Ishikawa (cell line): ENCODE data around the gene SLC16A8.

ENCODE experiments used
- CEBPB ChIP-seq: IDR thresholded peaks from 2 replicates; pipeline ENCODE4 v1.6.1; 2012
- CREB1 ChIP-seq: IDR thresholded peaks from 2 replicates; pipeline ENCODE4 v1.6.1; 2012; ENCODE audit warnings: low read depth
- EGR1 ChIP-seq: IDR thresholded peaks from 2 replicates; pipeline ENCODE4 v1.6.1; 2012
- EP300 ChIP-seq: IDR thresholded peaks from 2 replicates; pipeline ENCODE4 v1.6.1; 2012; ENCODE audit warnings: borderline replicate concordance
- FOXM1 ChIP-seq: IDR thresholded peaks from 2 replicates; pipeline ENCODE4 v1.6.1; 2012; ENCODE audit warnings: low read depth, borderline replicate concordance
- NFIC ChIP-seq: IDR thresholded peaks from 2 replicates; pipeline ENCODE4 v1.6.1; 2012
- RAD21 ChIP-seq: IDR thresholded peaks from 2 replicates; pipeline ENCODE4 v1.6.1; 2012; ENCODE audit warnings: low read depth
- TAF1 ChIP-seq: IDR thresholded peaks from 2 replicates; pipeline ENCODE4 v1.6.1; 2012; ENCODE audit warnings: low read depth, mild to moderate bottlenecking
- TCF12 ChIP-seq: IDR thresholded peaks from 2 replicates; pipeline ENCODE4 v1.6.1; 2012; ENCODE audit warnings: low read depth
- TEAD4 ChIP-seq: IDR thresholded peaks from 2 replicates; pipeline ENCODE4 v1.6.1; 2012
- YY1 ChIP-seq: IDR thresholded peaks from 2 replicates; pipeline ENCODE4 v1.6.1; 2012; ENCODE audit warnings: low read depth
- ZBTB7A ChIP-seq: IDR thresholded peaks from 2 replicates; pipeline ENCODE4 v1.6.1; 2012; ENCODE audit warnings: low read depth
- TF ChIP-seq, protein P1 (sequence below): IDR thresholded peaks from 2 replicates; pipeline ENCODE4 v1.6.1; 2012
- TF ChIP-seq, protein P2 (sequence below): IDR thresholded peaks from 2 replicates; pipeline ENCODE4 v1.6.1; 2012
- TF ChIP-seq, protein P3 (sequence below): IDR thresholded peaks from 2 replicates; pipeline ENCODE4 v1.6.1; 2012; ENCODE audit warnings: low read depth, mild to moderate bottlenecking

Gene SLC16A8

DNA sequence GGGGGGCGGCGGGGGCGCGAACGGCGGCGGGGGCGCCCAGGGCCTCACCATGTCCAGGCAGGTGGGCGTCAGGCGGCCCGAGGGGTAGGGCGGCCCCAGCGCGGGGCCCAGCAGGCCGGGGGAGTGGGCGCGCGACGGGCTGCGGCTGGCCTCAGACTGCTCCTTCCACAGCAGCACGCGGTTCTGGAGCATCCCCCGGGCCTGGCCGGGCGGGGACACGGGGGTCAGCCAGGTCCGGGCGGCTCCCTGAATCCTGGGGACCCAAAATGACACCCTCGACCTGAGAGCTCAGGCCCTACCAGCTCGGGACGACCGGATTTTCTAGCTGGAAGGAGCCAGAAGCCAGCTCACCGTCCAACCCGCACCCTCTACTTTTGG, 5.5 kb upstream of the SLC16A8 start:
- TF ChIP-seq EP300: no peak

DNA sequence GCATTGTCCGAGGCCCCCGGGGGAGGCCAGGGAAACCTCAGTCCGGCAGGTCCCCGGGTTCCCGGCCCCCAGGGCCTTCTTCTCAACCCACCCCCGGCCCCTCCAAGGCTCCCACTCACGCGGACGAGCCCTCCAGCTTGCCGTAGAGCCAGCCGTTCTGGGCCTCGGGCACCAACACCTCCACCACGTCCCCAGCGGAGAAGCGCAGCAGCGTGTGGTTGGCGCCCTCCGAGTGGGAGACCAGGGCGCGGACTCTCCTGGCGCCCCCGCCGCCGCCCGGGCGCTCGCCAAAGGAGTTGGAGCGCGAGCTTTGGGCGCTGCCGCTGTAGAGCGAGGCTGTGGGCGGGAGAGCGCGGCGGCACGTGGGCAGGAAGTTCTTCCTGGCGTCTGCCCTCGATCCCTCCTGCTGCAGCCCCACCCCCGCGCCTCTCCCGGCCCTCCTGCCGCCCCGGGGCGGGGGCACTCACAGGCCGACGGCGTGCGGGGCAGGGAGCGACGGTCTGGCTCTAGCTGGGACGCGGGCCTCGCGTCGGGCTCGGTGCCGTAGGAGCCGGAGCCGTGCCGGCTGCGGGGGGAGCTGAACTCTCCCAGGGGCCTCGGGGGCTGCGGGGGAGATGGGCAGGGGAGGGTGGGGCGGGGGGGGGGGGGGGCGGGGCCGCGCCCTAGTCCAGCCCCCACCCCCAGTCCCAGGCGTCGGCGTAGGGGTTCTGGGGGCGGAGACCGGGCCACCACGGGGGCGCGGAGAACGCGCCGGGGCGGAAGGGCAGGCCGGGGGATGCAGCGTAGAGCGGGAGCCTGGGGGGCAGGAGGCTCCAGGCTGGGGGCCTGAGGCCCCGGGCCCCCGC, 4.9 kb upstream of the SLC16A8 start:
- TF ChIP-seq EP300 (no peak), YY1 (no peak), FOXM1 (no peak), NFIC (no peak), TAF1 (no peak)
- TF ChIP-seq, protein P1, sequence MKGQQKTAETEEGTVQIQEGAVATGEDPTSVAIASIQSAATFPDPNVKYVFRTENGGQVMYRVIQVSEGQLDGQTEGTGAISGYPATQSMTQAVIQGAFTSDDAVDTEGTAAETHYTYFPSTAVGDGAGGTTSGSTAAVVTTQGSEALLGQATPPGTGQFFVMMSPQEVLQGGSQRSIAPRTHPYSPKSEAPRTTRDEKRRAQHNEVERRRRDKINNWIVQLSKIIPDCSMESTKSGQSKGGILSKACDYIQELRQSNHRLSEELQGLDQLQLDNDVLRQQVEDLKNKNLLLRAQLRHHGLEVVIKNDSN: no peak
- TF ChIP-seq, protein P2, sequence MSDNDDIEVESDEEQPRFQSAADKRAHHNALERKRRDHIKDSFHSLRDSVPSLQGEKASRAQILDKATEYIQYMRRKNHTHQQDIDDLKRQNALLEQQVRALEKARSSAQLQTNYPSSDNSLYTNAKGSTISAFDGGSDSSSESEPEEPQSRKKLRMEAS: no peak

DNA sequence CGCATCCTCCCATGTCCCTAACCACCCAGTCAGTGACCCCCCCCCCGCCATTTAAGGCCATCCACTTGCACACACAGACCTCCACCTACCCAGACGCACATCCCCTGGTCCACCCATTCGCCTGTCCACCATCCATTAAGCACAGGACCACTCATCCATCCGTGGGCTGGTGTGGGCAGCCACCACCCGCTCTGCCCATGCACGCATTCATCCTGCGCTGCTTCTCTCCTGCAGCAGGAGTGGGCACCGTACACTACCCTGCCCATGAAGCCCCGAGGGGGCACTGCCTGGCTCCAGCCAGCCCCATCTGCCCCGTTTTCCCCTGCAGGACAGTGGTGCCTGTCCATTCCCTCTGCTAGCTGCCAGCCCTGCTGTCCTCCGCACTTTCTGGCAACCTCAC, 3.9 kb upstream of the SLC16A8 start:
- TF ChIP-seq, protein P1: no peak
- TF ChIP-seq EP300 (no peak), TEAD4 (no peak), TCF12 (no peak), ZBTB7A (no peak), CREB1 (no peak), NFIC (no peak), EGR1 (no peak)
- TF ChIP-seq, protein P2: no peak

DNA sequence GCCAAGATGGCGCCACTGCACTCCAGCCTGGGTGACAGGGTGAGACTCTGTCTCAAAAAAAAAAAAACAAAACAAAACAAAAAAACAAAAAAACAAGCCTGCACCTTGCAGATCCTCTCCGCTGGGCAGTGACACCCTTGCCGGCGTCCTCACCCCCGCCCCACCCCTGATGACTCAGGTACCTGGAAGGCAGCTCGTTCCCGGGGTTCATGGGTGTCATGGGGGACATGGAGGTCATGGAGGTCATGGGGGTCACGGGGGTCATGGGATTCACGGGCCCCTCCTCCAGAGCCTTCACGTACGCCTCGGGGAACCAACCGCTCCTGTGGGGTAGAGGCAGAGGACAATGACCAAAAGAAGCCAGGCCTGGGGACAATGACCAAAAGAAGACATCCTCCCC, 3.0 kb upstream of the SLC16A8 start:
- TF ChIP-seq, protein P3, sequence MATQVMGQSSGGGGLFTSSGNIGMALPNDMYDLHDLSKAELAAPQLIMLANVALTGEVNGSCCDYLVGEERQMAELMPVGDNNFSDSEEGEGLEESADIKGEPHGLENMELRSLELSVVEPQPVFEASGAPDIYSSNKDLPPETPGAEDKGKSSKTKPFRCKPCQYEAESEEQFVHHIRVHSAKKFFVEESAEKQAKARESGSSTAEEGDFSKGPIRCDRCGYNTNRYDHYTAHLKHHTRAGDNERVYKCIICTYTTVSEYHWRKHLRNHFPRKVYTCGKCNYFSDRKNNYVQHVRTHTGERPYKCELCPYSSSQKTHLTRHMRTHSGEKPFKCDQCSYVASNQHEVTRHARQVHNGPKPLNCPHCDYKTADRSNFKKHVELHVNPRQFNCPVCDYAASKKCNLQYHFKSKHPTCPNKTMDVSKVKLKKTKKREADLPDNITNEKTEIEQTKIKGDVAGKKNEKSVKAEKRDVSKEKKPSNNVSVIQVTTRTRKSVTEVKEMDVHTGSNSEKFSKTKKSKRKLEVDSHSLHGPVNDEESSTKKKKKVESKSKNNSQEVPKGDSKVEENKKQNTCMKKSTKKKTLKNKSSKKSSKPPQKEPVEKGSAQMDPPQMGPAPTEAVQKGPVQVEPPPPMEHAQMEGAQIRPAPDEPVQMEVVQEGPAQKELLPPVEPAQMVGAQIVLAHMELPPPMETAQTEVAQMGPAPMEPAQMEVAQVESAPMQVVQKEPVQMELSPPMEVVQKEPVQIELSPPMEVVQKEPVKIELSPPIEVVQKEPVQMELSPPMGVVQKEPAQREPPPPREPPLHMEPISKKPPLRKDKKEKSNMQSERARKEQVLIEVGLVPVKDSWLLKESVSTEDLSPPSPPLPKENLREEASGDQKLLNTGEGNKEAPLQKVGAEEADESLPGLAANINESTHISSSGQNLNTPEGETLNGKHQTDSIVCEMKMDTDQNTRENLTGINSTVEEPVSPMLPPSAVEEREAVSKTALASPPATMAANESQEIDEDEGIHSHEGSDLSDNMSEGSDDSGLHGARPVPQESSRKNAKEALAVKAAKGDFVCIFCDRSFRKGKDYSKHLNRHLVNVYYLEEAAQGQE: no peak
- no peak for TF ChIP-seq NFIC
- TF ChIP-seq TEAD4: no peak
- no peak for TF ChIP-seq TCF12
- no peak for TF ChIP-seq RAD21
- TF ChIP-seq, protein P1: no peak
- no peak for TF ChIP-seq EGR1
- TF ChIP-seq, protein P2: no peak

DNA sequence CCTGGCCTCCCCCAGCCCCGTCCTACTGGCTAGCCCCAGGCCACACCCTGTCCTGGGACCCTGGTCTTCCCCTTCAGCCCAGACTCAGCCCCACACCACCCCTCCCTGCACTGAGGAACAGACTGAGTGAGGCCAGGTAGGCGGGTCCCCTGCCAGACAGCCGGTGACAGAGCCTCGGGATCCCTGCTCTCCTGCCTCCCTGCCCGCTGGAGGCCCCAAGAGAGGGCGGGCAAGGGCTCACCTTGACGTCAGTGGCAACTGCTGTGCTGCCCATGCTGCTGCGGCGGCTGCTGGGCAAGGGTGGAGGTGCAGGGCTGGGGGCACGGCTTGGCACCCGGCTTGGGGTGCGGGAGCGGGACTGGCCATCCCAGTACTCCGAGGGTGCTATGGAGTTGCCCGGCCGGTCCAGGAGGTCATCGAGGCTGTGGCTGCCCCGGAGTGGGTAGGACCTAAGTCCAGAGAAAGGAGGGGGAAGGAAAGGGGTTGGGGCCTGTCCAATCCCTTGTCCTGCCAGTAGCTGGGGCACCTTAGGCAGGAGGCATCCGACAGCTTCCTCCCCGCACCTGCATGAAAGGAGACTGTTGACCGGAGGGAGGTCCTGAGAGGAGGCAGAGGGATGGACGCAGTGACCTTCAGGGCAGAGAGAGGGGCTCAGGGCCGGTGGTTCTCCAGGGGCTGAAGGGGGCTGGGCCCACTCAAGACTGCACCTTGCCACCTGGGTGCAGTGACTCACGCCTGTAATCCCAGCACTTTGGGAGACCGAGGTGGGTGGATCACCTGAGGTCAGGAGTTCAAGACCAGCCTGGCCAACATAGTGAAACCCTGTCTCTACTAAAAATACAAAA, 2.2 kb upstream of the SLC16A8 start:
- no peak for TF ChIP-seq TAF1
- TF ChIP-seq, protein P2: no peak
- TF ChIP-seq EP300: no peak
- TF ChIP-seq FOXM1: no peak
- TF ChIP-seq TCF12: no peak

DNA sequence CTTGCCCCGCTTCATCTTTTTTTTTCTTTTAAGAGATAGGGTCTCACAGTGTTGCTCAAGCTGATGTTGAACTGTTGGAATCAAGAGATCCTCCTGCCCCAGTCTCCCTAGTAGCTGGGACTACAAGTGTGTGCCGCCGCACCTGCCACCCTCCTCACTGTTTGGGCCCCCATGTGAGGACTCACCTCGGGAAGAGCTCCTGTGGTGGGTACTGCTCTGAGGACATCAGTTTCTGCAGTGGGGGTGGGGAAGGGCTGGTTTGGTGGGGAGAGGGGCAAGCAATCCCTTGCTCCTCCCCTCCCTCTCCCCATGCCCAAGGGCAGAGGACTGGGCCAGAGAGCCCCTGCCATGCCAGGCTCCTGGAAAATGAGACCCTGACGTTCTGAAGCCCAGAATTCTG, 1.5 kb upstream of the SLC16A8 start:
- TF ChIP-seq FOXM1: no peak
- TF ChIP-seq TCF12: no peak
- no peak for TF ChIP-seq CEBPB
- TF ChIP-seq, protein P3: no peak
- no peak for TF ChIP-seq CREB1
- no peak for TF ChIP-seq EGR1
- TF ChIP-seq EP300: no peak
